ENCODE data around the gene AUTS2.

DNA sequence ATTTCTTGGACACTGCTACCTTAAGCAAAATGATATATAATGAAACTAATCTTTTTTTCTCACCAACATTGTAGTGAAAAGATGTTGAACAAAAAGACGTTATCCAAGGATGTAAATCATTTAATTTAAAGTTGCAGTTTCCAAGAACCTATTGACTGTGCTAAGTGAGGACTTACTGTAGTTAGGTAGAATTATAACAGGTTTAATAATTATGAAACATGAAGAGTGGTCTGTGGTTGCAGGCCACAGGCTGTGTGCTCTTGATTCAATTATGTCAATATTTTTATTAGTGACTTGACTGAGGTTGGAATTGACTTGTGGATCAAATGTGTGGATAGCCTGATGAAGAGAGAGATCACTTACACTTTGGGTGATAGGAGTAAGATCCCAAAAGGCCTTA, 478.1 kb downstream of the AUTS2 start:
- TF ChIP-seq POLR2AphosphoS5 (IDR thresholded peaks at IDR 0.05; ENCODE audit: low read depth): no peak
- TF ChIP-seq CTCF (IDR thresholded peaks at IDR 0.05; ENCODE audit: insufficient read depth, low read length): no peak
- TF ChIP-seq REST (IDR thresholded peaks at IDR 0.05; ENCODE audit: insufficient replicate concordance, low read depth): no peak
- no peak for TF ChIP-seq GABPA (IDR thresholded peaks at IDR 0.05; ENCODE audit: low read depth)
- no peak for TF ChIP-seq SPI1 (IDR thresholded peaks at IDR 0.05; ENCODE audit: borderline replicate concordance, low read depth)

Data from HL-60 (cell line).